HG03432 (cell line): Measurements from ENCODE around the gene LGI4.
A peak's percentile ranks its signal among the peaks of the same experiment; 100 is the strongest.

Source experiments
- ATAC-seq: cut with Tn5 transposase; IDR thresholded peaks from one replicate; pipeline ENCODE4 v1.9.1; 2021; ENCODE audit warnings: mild to moderate bottlenecking, moderate library complexity; ENCODE audit not compliant: unreplicated experiment

The LGI4 gene

GRCh38 chr19:35124098-35125060 is 10.5 kb downstream of the LGI4 start:
- ATAC-seq = peak; percentile 83

GRCh38 chr19:35123573-35123972 is 11.3 kb downstream of the LGI4 start:
- ATAC-seq = no peak

GRCh38 chr19:35122687-35123551 is 11.9 kb downstream of the LGI4 start:
- ATAC-seq = no peak

GRCh38 chr19:35120898-35121297 is 14.0 kb downstream of the LGI4 start:
- ATAC-seq = no peak

GRCh38 chr19:35120492-35120891 is 14.4 kb downstream of the LGI4 start:
- no peak for ATAC-seq

GRCh38 chr19:35119578-35120155 is 15.2 kb downstream of the LGI4 start:
- ATAC-seq = no peak

DNA sequence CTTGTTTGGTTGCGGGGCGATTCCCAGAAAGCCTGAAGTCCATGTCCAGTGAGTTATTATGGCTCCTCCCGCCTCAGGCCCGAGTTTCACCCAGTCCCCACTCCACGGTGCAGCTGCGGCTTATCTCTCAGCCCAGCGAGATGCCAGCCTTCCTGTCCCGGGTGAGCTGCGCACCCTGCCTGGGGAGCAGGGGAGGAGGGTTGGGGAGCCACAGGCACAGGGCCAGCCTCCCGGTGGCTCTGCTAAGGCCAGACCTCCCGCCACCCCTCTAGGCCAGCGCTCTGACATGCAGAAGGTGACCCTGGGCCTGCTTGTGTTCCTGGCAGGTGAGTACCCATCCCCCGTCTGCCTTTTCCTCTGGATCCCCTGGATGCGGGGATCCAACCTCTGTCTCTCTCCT is 15.8 kb downstream of the LGI4 start:
- no peak for ATAC-seq

- no peak for ATAC-seq
Observed at GRCh38 chr19:35118268-35119020, 16.4 kb downstream of the LGI4 start.

DNA sequence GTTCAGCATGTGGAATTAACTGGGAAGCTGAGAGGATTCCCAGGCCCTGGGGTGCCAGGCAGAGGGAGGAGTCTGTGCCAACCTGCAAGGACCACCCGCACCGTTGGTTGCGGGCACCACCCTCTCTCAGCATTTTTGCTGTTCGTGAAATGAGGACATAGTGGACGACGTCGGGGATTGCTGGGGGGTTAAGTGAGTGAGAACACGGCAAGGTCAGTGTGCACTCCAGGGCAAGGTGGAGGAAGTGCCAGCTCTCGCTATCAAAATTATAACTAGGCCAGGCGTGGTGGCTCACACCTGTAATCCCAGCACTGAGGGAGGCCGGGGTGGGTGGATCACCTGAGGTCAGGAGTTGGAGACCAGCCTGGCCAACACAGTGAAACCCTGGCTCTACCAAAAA is 17.1 kb downstream of the LGI4 start:
- ATAC-seq = no peak

DNA sequence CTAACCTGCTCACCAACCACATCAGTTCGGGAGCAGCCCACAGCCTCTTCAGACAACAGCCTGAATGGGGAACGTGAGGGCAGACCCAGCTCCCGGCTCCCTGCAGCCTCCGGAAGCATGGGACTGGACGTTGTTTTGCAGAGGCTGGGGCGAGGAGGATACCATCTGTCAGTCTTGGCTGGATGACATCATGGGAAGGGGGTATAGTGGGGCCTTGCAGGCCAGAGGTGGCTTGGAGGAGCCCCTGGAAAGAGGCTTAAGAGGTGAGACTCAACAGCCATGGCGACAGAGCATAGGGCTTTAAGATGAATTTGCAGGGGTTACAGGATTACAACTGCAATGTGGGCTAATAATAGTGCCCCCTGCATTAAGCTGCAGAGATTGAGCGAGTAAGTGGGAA is 17.7 kb downstream of the LGI4 start:
- no peak for ATAC-seq

DNA sequence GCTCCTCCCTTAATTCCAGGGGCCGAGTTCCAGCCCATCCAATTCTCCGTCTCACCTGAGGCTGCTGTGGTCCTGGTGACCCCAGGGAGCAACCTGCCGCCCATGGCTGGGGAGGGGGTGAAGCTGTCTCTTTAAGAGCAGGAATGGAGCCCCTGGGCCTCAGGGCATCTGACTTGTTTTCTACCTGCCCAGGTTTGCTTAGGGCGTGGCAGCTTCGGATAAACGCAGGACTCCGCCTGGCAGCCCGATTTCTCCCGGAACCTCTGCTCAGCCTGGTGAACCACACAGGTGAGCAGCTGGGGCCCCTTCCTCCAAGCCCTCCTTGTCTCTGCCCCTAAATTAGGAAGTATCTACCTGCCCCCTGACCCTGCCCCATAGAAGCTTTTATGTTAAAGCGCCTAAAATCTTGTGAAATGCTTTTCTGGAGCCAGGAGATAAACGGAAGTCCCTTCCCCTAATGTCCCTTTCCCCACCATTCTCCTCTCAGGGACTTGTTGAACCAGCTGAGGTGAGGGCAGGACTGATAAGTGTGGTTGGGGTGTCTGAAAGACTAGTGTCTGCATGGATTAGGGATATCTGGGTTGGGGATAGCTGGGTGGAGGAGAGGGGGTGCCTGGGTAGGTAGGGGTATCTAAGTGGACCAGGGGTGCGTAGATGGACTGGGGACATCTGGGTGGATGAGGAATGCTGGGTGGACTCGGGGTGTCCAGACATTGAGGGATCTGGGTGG is 18.6 kb downstream of the LGI4 start:
- no peak for ATAC-seq

GRCh38 chr19:35115177-35115951 is 19.5 kb downstream of the LGI4 start, which contains the start of gene FXYD3:
Gene FXYD3 (plus strand): TSS chr19:35115823. CDS start chr19:35119377, 3,554 bp downstream.
- no peak for ATAC-seq

DNA sequence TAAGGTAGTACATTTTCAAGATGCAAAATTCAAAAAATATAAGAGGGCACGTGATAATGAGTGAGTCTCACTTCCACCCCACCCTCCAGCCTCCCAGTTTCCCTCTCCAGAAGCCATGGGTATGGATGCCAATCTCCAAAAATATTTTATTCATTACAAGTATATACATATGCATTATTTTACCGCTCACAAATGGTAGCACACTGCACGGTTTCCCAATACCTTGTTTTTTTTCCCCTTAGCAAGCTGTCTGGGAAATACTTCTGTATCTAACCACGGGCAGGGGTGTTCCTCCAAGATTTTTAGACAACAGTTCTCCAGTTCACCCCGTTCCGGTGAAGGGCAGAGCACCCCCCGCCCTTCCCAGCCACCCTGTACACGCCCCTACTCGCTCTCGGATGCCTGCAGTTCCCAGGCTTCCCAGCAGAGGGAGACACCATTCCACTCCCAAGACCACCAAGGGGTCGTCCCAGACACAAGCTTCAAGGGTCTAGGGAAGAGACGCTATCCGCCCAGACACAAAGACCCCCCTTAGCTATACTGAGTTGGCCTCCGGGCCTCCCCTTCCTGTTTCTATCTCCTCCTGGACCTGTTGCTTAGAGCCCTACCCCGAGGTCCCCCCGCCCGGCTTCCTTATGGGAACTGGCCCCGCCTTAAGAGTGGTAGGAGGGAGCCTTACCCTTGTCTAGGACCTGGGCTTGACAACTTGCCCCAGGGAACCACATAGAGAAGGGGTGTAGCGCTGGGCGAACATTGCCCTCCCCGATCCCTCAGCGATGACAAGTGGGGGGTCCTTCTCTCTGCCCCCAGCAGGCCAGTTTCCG is 20.3 kb downstream of the LGI4 start:
- no peak for ATAC-seq

DNA sequence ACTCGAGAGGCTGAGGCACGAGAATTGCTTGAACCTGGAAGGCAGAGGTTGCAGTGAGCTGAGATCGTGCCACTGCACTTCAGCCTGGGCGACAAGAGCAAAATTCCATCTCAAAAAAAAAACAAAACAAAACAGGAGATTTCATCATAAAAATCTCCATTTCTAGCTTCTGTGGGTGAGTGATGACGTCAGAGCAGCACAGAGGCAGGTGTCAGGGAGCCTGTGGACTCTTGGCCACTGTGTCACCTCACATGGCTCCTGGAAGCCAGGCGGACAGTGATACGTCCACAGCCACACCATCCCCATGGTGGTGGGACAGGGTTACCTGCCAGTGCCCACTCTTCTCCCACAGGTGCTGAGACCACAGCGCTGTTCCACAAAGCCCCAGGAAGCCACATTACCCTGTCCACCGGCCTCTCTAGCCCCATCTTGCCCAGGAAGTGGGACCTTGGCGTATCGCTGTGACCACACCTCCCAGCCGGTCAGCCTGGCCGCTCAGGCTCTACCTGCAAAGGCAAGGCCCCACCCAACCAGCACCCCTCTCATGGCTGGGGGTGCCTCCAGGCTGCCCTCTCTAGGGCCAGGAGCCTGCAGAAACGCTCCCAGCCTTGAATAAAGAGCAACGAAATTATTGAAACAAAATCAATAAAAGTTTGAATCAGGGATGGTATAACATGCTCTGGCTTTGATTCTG is 21.7 kb downstream of the LGI4 start:
- no peak for ATAC-seq

GRCh38 chr19:35110974-35111373 is 23.9 kb downstream of the LGI4 start:
- no peak for ATAC-seq

DNA sequence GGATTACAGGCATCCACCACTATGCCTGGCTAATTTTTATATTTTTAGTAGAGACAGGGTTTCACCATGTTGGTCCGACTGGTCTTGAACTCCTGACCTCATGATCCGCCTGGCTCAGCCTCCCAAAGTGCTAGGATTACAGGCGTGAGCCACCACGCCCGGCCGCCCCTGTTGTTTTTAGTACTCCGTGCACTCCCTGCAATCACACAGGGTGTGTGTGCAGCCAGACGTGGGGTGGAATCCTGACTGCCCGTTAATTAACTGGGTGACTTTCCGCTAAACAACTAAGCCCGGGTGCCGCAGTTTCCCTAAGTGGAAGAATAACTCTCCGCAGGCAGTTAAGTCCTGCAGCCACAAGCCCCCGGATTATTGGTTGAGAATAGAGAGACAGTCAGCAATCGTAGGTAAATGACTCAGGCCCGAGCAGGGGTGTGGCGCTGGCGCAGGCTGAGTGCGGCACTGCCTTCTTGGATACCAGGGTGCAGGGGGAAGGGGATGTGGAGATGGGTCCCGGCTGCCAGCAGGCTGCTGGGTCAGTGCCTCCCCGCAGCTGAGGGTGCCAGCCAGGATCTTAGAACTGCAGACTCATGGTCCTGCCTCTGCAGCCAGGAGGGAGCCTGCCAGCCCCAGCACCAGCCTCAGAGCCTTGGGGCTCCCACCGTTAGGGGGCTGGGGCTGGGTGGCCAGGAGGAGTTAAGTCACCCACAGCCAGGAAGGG is 25.3 kb downstream of the LGI4 start:
- no peak for ATAC-seq

DNA sequence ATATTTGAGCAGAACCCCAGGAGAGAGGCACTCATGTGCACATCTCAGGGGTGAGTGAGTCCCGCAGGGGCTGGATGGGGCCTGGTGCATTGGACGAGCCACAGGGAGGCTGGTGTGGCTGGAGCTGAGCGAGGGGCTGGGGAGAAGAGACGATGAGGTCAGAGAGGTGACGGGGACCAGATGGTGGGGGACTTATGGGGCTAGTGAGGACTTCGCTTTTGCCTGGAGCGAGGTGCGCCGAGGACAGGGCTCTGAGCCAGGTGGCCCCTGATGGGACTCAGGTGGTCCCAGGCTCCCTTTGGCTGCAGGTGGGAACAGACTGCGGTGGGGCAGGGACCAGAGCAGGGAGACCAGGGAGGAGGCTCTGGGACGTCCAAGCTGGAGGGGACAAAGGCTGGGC is 26.1 kb downstream of the LGI4 start:
- ATAC-seq = no peak
